ENCODE results near the gene NCF4.

The NCF4 gene

GRCh38 chr22:36894266-36894665 lies 33.5 kb downstream of the NCF4 start:
- no peak for DNase-seq (ENCODE audit: low spot score)

GRCh38 chr22:36897611-36898010 lies 36.8 kb downstream of the NCF4 start:
- no peak for DNase-seq (ENCODE audit: low spot score)

- no peak for DNase-seq (ENCODE audit: low spot score)
Measured at GRCh38 chr22:36898690-36899089, 37.9 kb downstream of the NCF4 start.

DNA sequence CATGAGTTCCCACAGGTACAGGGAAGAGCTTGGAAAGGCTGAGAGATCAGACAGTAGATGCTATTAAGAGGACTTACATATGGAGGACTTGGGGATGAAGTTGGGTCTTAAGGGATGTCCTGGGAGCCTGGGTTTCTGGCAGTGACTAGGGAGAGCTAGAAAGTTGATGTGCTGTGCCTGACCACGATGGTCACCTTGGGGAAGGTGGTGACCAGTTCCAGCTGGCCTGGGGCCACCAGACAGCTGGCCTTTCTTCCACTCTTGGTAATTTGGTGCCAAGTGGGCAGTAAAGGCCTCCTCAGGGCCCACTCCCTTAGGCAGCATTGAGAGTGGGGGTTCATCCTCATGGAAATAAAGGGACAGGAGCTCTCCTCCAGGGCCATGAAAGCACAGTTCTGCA lies 38.7 kb downstream of the NCF4 start:
- DNase-seq (ENCODE audit: low spot score): no peak

DNA sequence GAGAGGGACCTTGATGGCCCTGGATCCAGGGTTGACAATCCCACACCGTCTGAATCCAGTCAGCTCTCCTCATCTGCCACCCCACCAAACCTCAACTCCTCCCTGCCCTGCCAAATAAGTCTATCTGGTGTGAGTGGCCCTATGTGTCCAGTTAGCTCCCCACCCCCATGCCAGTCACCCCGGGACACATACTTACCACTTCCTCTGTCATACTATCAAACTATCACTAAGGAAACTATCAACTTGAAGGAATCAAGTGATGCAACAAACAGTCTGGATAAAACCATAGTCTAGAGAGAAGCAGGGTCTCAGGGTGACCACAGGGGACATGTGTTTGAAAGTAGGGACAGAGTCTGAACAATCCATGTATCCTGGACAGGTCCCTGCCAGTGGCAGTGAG lies 39.4 kb downstream of the NCF4 start:
- no peak for DNase-seq (ENCODE audit: low spot score)

- no peak for DNase-seq (ENCODE audit: low spot score)
Measured at GRCh38 chr22:36900880-36901279, 40.1 kb downstream of the NCF4 start.

DNA sequence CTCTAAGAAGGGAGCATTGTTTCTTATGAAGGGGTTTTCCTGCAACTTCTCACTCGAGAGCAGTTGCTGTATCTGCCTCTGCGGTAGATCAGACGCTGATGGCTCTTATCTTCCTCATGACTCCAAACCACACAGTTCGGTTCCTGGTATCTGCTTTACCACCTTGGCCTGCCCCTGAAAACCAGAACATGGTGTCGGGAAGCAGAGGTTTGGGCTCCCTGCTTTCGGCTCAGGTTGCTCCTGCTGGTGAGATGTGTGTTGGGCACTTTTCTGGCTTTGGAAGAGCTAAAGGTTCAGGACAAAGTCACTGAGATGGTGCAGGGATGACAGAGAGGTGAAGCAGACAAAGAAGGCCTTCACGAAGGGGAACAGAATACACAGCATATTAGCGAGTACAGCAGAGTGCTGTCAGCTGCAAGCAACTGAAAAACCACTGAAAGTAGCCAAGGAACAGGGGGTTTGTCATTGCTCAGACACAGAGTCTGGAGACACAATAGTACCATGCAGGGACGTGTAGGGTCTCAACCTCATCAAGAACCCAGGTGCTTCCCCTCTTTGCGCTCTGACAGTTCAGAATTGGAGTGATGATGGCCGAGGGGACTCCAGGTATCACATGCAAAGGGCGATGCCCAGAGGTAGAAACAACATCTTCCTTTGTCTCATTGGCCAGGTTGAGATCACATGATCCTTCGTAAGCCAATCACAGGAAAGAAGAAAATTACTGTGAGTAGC lies 40.8 kb downstream of the NCF4 start:
- DNase-seq (ENCODE audit: low spot score): no peak

DNA sequence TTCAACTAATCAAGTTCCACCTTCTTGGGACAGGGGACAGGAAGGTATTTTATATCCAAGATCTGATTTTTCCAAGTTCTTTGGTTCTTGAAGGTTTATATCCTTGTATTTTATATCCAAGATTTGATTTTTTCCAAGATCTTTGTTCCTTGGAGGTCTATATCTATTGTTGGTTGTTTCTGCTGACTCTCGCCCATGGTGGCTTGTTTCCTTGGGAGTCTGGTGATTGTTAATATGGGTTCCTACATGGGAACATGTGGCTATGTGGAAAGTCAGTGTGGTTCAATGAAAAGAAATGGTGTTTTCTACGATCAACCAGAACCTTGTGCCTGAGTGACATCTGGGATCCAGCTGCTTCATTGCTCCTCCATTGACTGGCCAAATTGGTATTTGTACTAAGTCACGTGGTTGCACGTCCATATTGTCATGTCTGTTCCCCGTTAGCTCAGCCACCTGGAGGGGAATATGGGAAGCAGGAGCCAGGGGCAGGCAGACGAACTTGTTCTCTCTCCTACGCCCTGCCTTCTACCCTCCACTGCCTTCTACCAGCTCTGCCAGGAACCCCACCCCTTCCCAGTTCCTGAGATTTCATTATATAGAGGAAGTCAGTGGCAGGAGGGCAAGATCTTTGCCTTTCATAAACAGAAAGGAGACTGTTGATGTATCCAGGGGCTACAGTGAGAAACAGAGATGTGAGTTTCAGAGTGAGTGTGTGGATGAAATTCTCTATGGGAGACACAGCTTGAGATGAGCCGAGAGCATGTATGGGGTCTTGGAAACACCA lies 41.5 kb downstream of the NCF4 start:
- DNase-seq (ENCODE audit: low spot score): no peak

- DNase-seq (ENCODE audit: low spot score): no peak
Measured at GRCh38 chr22:36904260-36904880, 43.6 kb downstream of the NCF4 start.

GRCh38 chr22:36907253-36908195 lies 46.7 kb downstream of the NCF4 start:
- no peak for DNase-seq (ENCODE audit: low spot score)

- DNase-seq (ENCODE audit: low spot score): no peak
Measured at GRCh38 chr22:36910461-36910860, 49.7 kb downstream of the NCF4 start.

- DNase-seq (ENCODE audit: low spot score): no peak
Measured at GRCh38 chr22:36911887-36912661, 51.3 kb downstream of the NCF4 start.

DNA sequence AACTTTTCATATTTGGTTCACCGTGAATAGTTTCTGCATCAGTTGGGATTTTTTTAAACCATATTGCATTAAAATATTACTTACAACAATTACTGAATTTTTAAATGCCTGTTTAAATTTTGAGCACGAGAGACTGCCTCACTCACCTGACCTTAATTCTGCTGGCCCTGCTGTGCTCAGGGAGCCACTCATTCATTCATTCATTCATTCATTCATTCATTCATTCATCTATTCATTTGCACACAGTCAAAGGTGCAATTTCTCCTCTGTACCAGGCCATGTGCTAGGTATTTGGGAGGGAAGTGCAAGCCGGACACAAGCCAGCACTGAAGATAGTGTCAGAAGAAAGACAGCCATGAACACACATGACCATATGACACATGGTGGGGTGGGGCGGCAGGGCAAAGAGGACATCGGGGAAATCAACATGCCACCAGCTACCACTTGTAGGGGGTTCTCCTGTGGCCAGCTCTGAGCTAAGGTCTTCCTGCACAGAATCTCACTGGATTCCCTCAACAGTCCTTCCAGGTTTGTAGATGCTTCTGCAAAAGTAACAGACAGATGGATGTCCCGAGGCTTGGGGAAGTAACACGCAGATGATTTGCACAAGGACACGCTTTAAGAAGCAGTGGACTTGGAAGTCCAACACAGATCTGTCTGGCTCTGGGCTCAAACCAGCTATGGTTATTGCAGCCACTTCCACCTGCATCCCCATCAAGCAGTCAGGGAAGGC lies 52.1 kb downstream of the NCF4 start:
- no peak for DNase-seq (ENCODE audit: low spot score)

DNA sequence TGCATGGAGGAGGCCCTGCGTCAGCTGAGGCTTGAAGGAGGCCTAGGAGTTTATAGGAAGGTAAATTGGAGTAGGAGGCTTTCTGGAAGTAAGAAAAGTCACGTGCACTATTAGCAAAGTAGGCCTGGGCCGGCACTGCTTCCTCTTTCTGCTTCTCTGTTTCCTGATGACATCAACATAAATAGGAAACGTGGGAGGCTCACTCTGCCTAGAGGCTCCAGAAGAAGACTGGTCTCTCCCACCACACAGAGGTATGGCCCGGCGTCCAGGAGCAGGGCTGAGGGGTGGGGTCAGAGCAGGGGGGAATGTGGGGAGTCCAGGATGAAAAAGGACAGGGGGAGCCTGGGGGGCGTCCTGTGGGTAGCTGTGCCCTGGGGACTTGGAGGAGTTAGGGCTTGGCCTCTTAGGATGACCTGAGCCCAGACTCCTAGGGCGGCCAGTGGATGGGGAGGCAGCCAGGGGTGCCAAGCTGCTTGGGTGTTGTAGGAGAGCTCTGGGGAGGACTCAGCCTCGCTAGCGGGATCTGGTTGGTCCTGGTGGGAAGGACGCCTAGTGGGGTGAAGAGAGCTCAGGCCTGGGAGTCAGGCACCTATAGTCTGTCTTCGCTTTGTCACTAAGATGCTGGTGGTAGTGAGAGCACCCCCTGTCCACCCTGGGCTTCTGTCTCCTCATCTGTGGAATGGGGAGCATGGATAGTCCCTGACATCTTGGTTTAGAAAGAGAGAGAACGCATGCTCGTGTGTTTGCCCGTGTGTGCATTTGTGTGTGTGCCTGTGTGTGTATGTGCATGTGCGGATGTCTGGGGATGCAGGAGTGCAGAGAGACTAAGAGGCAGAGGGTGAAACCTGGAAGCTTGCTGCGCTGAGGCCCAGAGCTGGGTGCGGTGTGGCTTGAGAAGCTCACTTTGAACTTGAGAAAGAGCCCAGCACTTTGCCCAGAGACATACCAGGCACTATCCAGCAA lies 52.9 kb downstream of the NCF4 start, which contains the start of gene CSF2RB:
Gene CSF2RB (plus strand): TSS at position 202 of the 963 bp plus-strand sequence. CDS start 8,580 bp downstream, outside the sequence.
- DNase-seq (ENCODE audit: low spot score): no peak

GRCh38 chr22:36914390-36914752 lies 53.6 kb downstream of the NCF4 start:
- DNase-seq (ENCODE audit: low spot score): no peak

DNA sequence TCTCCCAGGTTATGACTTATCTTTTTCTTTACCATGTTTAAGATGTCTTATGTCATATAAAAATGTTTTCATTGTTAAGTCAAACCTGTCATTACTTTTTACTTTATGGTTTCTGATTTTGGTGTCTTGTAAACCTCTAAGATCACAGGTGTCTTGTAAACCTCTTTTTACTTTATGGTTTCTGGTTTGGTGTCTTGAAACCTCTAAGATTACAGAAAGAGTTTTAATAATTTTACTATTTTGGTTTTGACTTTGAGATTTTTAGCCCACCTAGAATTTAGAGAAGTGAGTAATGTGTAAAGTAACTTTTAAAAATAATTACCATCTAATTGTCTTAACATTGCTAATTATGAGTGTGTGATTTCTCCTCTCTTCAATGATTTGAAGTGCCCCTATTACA lies 55.2 kb downstream of the NCF4 start:
- DNase-seq (ENCODE audit: low spot score): no peak

DNA sequence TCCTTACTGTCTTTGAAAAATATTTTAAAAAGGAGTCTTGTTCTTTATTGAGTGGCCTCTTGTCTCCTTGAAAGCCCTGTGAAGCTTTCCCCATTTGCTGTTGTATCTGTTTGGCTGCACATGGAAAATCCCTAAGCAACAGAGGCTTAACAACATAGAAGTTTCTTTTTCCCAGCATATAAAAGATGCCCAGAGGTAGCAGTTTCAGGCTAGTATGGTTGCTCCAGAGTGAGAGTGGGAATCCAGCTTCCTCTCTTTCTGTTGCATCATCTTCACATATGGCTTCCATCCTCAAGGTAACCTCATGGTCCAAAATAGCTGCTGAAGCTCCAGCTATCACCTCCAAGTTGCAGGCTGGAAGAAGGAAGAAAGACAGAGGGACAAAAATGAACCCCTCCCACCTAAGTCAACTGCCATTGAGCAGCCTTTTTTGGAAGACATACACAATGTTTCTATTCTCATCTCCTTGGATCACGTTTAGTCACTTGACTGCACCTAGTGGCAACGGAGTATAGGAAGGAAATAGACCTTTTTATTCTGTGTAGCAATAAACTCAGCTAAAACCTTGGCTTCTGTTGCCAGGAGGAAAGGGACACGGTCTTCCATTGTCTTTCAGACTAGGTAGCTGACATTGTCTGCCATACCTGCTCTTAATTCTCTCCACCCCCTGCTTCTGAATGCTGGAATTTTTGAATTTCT lies 57.9 kb downstream of the NCF4 start:
- no peak for DNase-seq (ENCODE audit: low spot score)

- DNase-seq (ENCODE audit: low spot score): no peak
Measured at GRCh38 chr22:36921309-36922104, 60.7 kb downstream of the NCF4 start.

Data from cerebellar cortex (tissue), 1 donor.